ENCODE data around the gene CYP19A1. TPM values are rescaled to one million over a fixed set of nuclear protein-coding genes. Genes with fewer than 3 reads are reported as not detected.

The CYP19A1 gene
- total and polyA plus RNA-seq, 2 experiments from 2014 or later = 1.4 to 35.4 TPM

DNA sequence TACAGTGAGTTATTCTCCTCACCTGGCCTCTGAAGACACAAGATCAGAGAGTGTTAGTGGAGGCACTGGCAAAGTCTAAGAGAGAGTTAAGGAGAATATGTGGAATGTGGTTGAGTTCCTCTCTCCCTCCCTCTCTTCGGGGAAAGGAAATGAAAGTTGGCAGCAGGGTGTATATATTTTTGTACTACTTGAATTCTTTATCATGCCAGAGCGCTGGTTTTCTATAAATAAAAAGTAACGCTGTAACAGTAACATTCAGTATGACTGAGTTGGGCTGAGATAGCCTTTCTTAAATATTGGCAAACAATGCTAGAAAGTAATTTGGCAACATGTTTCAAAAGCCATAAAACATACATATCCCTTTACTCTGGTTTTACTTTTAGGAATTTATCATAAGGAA, 166.2 kb downstream of the CYP19A1 start:
- no peaks in the 10 kb centered on the region for H3K9me3 ChIP-seq (ENCODE audit: low read depth)
- no peaks in the 10 kb centered on the region for H3K79me2 ChIP-seq
- DNase-seq (ENCODE audit: low spot score) = no peak
- WGBS (ENCODE audit: low lambda C conversion rate, missing lambda C conversion rate) = 54% methylated on average over 3 of the region's 3 CpGs
- no peak overlapping the region for H2AFZ ChIP-seq
- no peak overlapping the region for H3K27ac ChIP-seq
- no peaks in the 10 kb centered on the region for H3K36me3 ChIP-seq (replicated peaks; ENCODE audit: insufficient read depth, low read depth)
- H4K20me1 ChIP-seq (ENCODE audit: insufficient read depth, poor library complexity, severe bottlenecking) = no peaks in the 10 kb centered on the region
- H3K4me2 ChIP-seq = peak overlapping the region; percentile 11
- H3K9me2 ChIP-seq (replicated peaks; ENCODE audit: insufficient read depth) = no peaks in the 10 kb centered on the region
- H3K4me3 ChIP-seq = no peak overlapping the region
- TF ChIP-seq EZH2phosphoT487 (IDR thresholded peaks at IDR 0.05; ENCODE audit: low read depth, severe bottlenecking, unreplicated experiment) (no peak), EZH2 (IDR thresholded peaks at IDR 0.05; ENCODE audit: borderline replicate concordance) (no peak)
- TF ChIP-seq, protein P1, sequence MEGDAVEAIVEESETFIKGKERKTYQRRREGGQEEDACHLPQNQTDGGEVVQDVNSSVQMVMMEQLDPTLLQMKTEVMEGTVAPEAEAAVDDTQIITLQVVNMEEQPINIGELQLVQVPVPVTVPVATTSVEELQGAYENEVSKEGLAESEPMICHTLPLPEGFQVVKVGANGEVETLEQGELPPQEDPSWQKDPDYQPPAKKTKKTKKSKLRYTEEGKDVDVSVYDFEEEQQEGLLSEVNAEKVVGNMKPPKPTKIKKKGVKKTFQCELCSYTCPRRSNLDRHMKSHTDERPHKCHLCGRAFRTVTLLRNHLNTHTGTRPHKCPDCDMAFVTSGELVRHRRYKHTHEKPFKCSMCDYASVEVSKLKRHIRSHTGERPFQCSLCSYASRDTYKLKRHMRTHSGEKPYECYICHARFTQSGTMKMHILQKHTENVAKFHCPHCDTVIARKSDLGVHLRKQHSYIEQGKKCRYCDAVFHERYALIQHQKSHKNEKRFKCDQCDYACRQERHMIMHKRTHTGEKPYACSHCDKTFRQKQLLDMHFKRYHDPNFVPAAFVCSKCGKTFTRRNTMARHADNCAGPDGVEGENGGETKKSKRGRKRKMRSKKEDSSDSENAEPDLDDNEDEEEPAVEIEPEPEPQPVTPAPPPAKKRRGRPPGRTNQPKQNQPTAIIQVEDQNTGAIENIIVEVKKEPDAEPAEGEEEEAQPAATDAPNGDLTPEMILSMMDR (IDR thresholded peaks at IDR 0.05; ENCODE audit: poor library complexity) = no peak
- no peaks in the 10 kb centered on the region for H3K4me1 ChIP-seq (ENCODE audit: insufficient read depth)
- H3K27me3 ChIP-seq = no peaks in the 10 kb centered on the region

DNA sequence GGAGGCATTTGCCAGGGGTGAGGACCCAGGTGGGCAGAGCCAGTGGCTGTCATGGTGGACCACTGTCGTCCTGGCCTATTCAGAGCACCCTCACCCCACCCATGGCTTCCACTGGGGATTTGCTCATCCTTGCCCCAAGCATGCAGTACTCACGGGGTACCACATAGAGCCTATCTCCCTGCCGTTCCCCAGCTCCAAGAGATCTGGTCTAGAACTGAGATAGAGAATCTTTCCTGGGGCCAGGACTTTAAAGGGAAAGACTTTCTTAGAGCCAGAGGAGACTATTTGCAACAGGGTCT, 166.8 kb downstream of the CYP19A1 start:
- no peaks in the 10 kb centered on the region for H3K9me3 ChIP-seq (ENCODE audit: low read depth)
- TF ChIP-seq EZH2 (IDR thresholded peaks at IDR 0.05; ENCODE audit: borderline replicate concordance) = no peak
- TF ChIP-seq, protein P1 (IDR thresholded peaks at IDR 0.05; ENCODE audit: poor library complexity) = no peak
- TF ChIP-seq EZH2phosphoT487 (IDR thresholded peaks at IDR 0.05; ENCODE audit: low read depth, severe bottlenecking, unreplicated experiment) = no peak
- H4K20me1 ChIP-seq (ENCODE audit: insufficient read depth, poor library complexity, severe bottlenecking) = no peaks in the 10 kb centered on the region
- no peak overlapping the region for H3K4me3 ChIP-seq
- 70% methylated on average over 3 of the region's 3 CpGs for WGBS (ENCODE audit: low lambda C conversion rate, missing lambda C conversion rate)
- no peaks in the 10 kb centered on the region for H3K79me2 ChIP-seq
- H3K27me3 ChIP-seq = no peaks in the 10 kb centered on the region
- H3K36me3 ChIP-seq (replicated peaks; ENCODE audit: insufficient read depth, low read depth) = no peaks in the 10 kb centered on the region
- peak overlapping the region; percentile 11 for H3K4me2 ChIP-seq
- H2AFZ ChIP-seq = no peak overlapping the region
- H3K4me1 ChIP-seq (ENCODE audit: insufficient read depth) = no peaks in the 10 kb centered on the region
- no peak overlapping the region for H3K27ac ChIP-seq
- H3K9me2 ChIP-seq (replicated peaks; ENCODE audit: insufficient read depth) = no peaks in the 10 kb centered on the region
- no peak for DNase-seq (ENCODE audit: low spot score)

DNA sequence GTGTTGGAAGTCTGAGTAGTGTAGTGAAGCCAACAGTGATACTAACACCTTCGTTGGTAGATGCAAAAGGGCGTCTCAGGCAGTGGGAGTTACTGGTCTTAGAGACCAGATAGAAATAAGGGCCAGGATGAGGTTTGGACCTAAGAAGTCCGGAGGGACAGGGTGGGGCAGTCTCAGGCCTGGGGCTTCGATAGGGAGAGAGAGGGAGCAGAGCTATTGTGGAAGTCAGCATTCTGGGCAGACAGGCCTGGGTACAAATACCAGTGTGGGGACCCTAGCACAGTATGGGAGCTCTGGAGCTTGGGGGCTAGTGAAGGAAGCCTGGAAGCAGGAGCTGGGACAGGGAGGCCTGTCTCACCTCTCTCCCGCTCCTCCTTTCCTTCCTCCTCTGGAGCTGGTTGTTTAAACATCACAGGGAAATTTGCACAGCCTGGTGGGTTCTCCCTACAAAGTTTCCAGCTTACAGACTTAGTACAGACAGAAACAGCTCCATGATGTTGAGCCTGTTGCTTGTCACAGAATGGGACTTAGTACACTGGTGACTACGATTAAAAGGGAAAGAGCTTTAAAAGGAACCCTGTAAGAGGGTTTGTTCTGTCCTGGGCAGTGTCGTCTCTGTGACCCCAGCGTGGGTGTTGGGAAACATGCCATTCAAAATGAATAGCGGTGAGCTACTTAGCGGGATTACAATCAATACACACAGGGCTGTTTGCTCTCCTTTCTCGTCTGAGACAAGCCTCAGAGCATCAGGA, 167.3 kb downstream of the CYP19A1 start:
- no peaks in the 10 kb centered on the region for H4K20me1 ChIP-seq (ENCODE audit: insufficient read depth, poor library complexity, severe bottlenecking)
- H3K27me3 ChIP-seq = no peaks in the 10 kb centered on the region
- no peak overlapping the region for H3K4me3 ChIP-seq
- TF ChIP-seq, protein P1 (IDR thresholded peaks at IDR 0.05; ENCODE audit: poor library complexity) = no peak
- TF ChIP-seq EZH2 (IDR thresholded peaks at IDR 0.05; ENCODE audit: borderline replicate concordance) = no peak
- no peak for TF ChIP-seq EZH2phosphoT487 (IDR thresholded peaks at IDR 0.05; ENCODE audit: low read depth, severe bottlenecking, unreplicated experiment)
- no peaks in the 10 kb centered on the region for H3K9me3 ChIP-seq (ENCODE audit: low read depth)
- DNase-seq (ENCODE audit: low spot score) = no peak
- H3K79me2 ChIP-seq = no peaks in the 10 kb centered on the region
- H2AFZ ChIP-seq = no peak overlapping the region
- no peaks in the 10 kb centered on the region for H3K36me3 ChIP-seq (replicated peaks; ENCODE audit: insufficient read depth, low read depth)
- no peaks in the 10 kb centered on the region for H3K4me1 ChIP-seq (ENCODE audit: insufficient read depth)
- WGBS (ENCODE audit: low lambda C conversion rate, missing lambda C conversion rate) = 63% methylated on average over 11 of the region's 11 CpGs
- no peak overlapping the region for H3K4me2 ChIP-seq
- H3K27ac ChIP-seq = no peak overlapping the region
- H3K9me2 ChIP-seq (replicated peaks; ENCODE audit: insufficient read depth) = no peaks in the 10 kb centered on the region
